SK-N-SH (cell line): ENCODE results near the gene DHRS12.

ENCODE experiments used
- CTCF ChIP-seq: fragments of 200-600 bp; sonication (generic); IDR thresholded peaks from 2 replicates; pipeline ENCODE4 v1.6.1; 2017; ENCODE audit warnings: antibody characterized with exemption, mild to moderate bottlenecking, moderate library complexity
- EP300 ChIP-seq, 2 experiments: IDR thresholded peaks; 2 replicates each; pipeline versions ENCODE4 v1.4.0 to v1.6.1; 2012; ENCODE audit warnings: borderline replicate concordance in 1 of 2, low read depth in 1 of 2, low read length in 1 of 2
- EZH2phosphoT487 ChIP-seq: fragments of 200-600 bp; sonication (generic); IDR thresholded peaks from 2 replicates; pipeline ENCODE4 v1.6.1; 2017; ENCODE audit warnings: low read depth, mixed run types, mild to moderate bottlenecking, antibody characterized with exemption, moderate library complexity, borderline replicate concordance
- GABPA ChIP-seq: IDR thresholded peaks from 2 replicates; pipeline ENCODE4 v1.4.0; 2012; ENCODE audit warnings: low read depth, mild to moderate bottlenecking
- JUND ChIP-seq: IDR thresholded peaks from 2 replicates; pipeline ENCODE4 v1.4.0; 2012
- MAX ChIP-seq: IDR thresholded peaks from 2 replicates; pipeline ENCODE4 v1.4.0; 2012; ENCODE audit warnings: low read depth
- MXI1 ChIP-seq: IDR thresholded peaks from 2 replicates; pipeline ENCODE4 v1.6.1; 2012; ENCODE audit warnings: mild to moderate bottlenecking, low read depth, low read length, improper control_type of control experiment
- POLR2AphosphoS5 ChIP-seq: IDR thresholded peaks from 2 replicates; pipeline ENCODE4 v1.6.1; 2012; ENCODE audit warnings: low read depth, low read length
- RAD21 ChIP-seq: IDR thresholded peaks from 2 replicates; pipeline ENCODE4 v1.6.1; 2012; ENCODE audit warnings: mild to moderate bottlenecking, low read length
- RFX5 ChIP-seq: IDR thresholded peaks from 2 replicates; pipeline ENCODE4 v1.6.1; 2012; ENCODE audit warnings: mild to moderate bottlenecking, improper control_type of control experiment, low read length
- TAF1 ChIP-seq: IDR thresholded peaks from 2 replicates; pipeline ENCODE4 v1.6.1; 2012; ENCODE audit warnings: low read depth, mild to moderate bottlenecking, low read length, moderate library complexity, borderline replicate concordance
- TEAD4 ChIP-seq: IDR thresholded peaks from 2 replicates; pipeline ENCODE4 v1.4.0; 2012; ENCODE audit warnings: mild to moderate bottlenecking, borderline replicate concordance; ENCODE audit not compliant: insufficient read depth
- TF ChIP-seq, protein P1 (sequence below): fragments of 150-350 bp; IDR thresholded peaks from 2 replicates; pipeline ENCODE4 v1.6.1; 2016; ENCODE audit warnings: mild to moderate bottlenecking, low read depth, low read length
- TF ChIP-seq, protein P2 (sequence below): IDR thresholded peaks from 2 replicates; pipeline ENCODE4 v1.6.1; 2012; ENCODE audit warnings: mild to moderate bottlenecking, low read depth, low read length, moderate library complexity

DNA sequence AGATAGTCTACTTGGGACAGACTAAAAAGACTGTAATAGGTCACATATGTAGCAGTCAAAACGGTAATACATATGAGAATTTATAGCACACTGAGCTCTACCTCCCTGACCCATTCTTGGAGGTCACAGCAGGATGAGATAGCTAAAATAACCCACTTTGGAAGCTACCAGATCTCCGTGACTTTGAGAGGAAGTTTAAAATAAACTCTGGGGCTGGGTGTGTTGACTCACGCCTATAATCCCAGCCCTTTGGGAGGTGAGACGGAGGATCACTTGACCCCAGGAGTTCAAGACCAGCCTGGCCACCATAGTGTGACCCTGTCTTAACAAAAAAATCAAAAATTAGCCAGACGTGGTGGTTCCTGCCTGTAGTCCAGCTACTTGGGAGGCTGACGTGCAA, 45.3 kb downstream of the DHRS12 start:
- TF ChIP-seq TAF1 (no peak), JUND (no peak), POLR2AphosphoS5 (no peak), TEAD4 (no peak), CTCF (no peak), MAX (no peak), RAD21 (no peak), MXI1 (no peak), EZH2phosphoT487 (no peak), EP300 (IDR thresholded peaks at IDR 0.05; ENCODE audit: borderline replicate concordance in 1 of 2, low read depth in 1 of 2, low read length in 1 of 2) (no peak), RFX5 (no peak), GABPA (no peak)
- TF ChIP-seq, protein P1, sequence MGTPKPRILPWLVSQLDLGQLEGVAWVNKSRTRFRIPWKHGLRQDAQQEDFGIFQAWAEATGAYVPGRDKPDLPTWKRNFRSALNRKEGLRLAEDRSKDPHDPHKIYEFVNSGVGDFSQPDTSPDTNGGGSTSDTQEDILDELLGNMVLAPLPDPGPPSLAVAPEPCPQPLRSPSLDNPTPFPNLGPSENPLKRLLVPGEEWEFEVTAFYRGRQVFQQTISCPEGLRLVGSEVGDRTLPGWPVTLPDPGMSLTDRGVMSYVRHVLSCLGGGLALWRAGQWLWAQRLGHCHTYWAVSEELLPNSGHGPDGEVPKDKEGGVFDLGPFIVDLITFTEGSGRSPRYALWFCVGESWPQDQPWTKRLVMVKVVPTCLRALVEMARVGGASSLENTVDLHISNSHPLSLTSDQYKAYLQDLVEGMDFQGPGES = no peak
- TF ChIP-seq, protein P2, sequence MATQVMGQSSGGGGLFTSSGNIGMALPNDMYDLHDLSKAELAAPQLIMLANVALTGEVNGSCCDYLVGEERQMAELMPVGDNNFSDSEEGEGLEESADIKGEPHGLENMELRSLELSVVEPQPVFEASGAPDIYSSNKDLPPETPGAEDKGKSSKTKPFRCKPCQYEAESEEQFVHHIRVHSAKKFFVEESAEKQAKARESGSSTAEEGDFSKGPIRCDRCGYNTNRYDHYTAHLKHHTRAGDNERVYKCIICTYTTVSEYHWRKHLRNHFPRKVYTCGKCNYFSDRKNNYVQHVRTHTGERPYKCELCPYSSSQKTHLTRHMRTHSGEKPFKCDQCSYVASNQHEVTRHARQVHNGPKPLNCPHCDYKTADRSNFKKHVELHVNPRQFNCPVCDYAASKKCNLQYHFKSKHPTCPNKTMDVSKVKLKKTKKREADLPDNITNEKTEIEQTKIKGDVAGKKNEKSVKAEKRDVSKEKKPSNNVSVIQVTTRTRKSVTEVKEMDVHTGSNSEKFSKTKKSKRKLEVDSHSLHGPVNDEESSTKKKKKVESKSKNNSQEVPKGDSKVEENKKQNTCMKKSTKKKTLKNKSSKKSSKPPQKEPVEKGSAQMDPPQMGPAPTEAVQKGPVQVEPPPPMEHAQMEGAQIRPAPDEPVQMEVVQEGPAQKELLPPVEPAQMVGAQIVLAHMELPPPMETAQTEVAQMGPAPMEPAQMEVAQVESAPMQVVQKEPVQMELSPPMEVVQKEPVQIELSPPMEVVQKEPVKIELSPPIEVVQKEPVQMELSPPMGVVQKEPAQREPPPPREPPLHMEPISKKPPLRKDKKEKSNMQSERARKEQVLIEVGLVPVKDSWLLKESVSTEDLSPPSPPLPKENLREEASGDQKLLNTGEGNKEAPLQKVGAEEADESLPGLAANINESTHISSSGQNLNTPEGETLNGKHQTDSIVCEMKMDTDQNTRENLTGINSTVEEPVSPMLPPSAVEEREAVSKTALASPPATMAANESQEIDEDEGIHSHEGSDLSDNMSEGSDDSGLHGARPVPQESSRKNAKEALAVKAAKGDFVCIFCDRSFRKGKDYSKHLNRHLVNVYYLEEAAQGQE = no peak
